Gastrocnemius medialis (tissue), 4 donors: ENCODE measurements around the gene IAH1.

Experiments
- CTCF ChIP-seq, 5 experiments: fragments of 450-650 bp in 3 of 5; fragments of 200-600 bp in 2 of 5; sonication (generic) in 2 of 5; IDR thresholded peaks in 4 of 5; conservative IDR thresholded peaks in 1 of 5; 1 replicate in 4 of 5; 2 replicates in 1 of 5; pipeline ENCODE4 v1.5.1; 2016 to 2019; ENCODE audit warnings: antibody characterized with exemption in 5 of 5, mild to moderate bottlenecking in 3 of 5, moderate library complexity in 3 of 5
- POLR2A ChIP-seq, 2 donors: fragments of 450-650 bp; IDR thresholded peaks; one replicate each; pipeline ENCODE4 v1.6.1; 2017; ENCODE audit warnings: antibody characterized with exemption in 2 of 2, mild to moderate bottlenecking in 2 of 2, moderate library complexity in 2 of 2

GRCh38 chr2:9451231-9451630 lies 23.1 kb upstream of the IAH1 start:
- TF ChIP-seq POLR2A (IDR thresholded peaks at IDR 0.05) = no peak
- no peak for TF ChIP-seq CTCF (IDR thresholded peaks at IDR 0.05 in 4 of 5, conservative IDR thresholded peaks at IDR 0.05 in 1 of 5)
